Measurements from ENCODE around the gene TUT7. TPM values are rescaled to one million over a fixed set of nuclear protein-coding genes. Genes with fewer than 3 reads are reported as not detected.
"Not testable (repeated sequence)": the region's sequence is repeated elsewhere in the genome, so short reads cannot be mapped to it uniquely, and the experiment has no call there.

TUT7 gene
- total RNA-seq, 4 donors from 2014 or later: 21.5 to 50.6 (median 29.6) TPM

DNA sequence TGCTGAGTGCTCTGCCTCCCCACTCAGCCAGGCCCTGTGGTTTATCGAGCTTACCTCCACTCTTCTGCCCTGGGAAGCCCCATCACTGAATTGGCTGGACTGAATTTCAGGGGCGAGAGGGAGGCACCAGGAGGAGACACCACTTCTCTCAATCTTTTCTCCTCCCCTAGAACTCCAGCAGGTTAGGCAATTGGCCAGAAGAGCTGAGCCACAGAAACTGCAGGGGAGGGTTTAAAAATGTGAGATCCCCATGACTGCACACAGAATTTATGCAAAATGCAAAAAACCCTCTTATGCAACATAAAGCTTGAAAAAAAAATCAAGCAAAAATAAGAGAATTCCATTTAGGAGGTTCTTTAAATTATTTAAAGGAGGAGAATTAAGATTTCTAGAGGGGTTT lies 29.9 kb downstream of the TUT7 start:
- peaks cover 5 to 100% of the 10 kb centered on the region in 2 donors for H3K36me3 ChIP-seq
- TF ChIP-seq EP300 (IDR thresholded peaks at IDR 0.05) (no peak), POLR2AphosphoS5 (IDR thresholded peaks at IDR 0.05) (no peak), POLR2A (IDR thresholded peaks at IDR 0.05) (no peak)
- TF ChIP-seq, protein P1, sequence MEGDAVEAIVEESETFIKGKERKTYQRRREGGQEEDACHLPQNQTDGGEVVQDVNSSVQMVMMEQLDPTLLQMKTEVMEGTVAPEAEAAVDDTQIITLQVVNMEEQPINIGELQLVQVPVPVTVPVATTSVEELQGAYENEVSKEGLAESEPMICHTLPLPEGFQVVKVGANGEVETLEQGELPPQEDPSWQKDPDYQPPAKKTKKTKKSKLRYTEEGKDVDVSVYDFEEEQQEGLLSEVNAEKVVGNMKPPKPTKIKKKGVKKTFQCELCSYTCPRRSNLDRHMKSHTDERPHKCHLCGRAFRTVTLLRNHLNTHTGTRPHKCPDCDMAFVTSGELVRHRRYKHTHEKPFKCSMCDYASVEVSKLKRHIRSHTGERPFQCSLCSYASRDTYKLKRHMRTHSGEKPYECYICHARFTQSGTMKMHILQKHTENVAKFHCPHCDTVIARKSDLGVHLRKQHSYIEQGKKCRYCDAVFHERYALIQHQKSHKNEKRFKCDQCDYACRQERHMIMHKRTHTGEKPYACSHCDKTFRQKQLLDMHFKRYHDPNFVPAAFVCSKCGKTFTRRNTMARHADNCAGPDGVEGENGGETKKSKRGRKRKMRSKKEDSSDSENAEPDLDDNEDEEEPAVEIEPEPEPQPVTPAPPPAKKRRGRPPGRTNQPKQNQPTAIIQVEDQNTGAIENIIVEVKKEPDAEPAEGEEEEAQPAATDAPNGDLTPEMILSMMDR (IDR thresholded peaks at IDR 0.05): no peak
- H3K27me3 ChIP-seq: no peaks in the 10 kb centered on the region
- 71% methylated on average over 2 of the region's 2 CpGs; no CpG with 5 or more reads in 1 of the 2 donors for WGBS, 2 donors (ENCODE audit: low coverage in 1 of 2)
- H3K4me3 ChIP-seq: no peak overlapping the region
- H3K4me1 ChIP-seq: no peaks in the 10 kb centered on the region
- no peaks in the 10 kb centered on the region for H3K9me3 ChIP-seq
- no peak for ATAC-seq
- H3K27ac ChIP-seq: no peak overlapping the region

DNA sequence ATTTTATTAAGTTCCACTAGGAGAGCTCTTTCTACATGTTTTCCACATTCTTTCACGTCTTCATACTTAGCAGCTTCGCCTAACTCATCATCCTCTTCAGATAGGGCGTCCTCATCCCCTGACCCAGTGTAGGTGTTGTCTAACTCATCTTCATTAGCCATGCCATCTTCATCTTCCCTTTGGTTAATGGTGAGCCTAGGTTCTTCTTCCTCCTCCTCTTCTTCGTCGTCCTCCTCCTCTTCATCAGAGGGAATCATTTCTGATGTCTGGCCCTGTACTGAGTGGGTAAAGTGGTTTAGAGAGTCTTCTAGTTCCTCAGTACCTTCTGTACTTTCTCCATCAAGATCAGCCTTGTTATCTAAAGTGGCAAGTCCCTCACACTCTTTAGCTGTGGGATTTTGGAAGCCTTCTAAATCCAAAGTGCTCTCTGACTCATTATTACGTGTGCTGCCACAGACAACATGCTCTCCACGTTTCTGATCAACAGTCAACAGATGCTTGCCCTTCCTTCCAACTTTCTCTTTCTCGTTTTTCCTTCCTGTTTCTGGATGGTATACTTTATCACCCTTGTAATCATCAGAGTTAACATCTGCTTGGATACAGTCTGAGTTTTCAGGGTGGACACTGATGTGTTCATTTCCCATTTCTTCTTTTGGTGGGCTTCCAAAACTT lies 31.1 kb downstream of the TUT7 start:
- peaks cover 12 to 100% of the 10 kb centered on the region in 2 donors for H3K36me3 ChIP-seq
- no peak for ATAC-seq
- H3K27ac ChIP-seq: no peak overlapping the region
- WGBS, 2 donors (ENCODE audit: low coverage in 1 of 2): 67 to 81% methylated on average over 6 to 7 of the region's 8 CpGs
- TF ChIP-seq, protein P1 (IDR thresholded peaks at IDR 0.05): no peak
- TF ChIP-seq POLR2AphosphoS5 (IDR thresholded peaks at IDR 0.05): no peak
- no peak for TF ChIP-seq EP300 (IDR thresholded peaks at IDR 0.05)
- TF ChIP-seq POLR2A (IDR thresholded peaks at IDR 0.05): no peak
- H3K4me3 ChIP-seq: no peak overlapping the region
- no peaks in the 10 kb centered on the region for H3K9me3 ChIP-seq
- no peaks in the 10 kb centered on the region for H3K4me1 ChIP-seq
- H3K27me3 ChIP-seq: no peaks in the 10 kb centered on the region

DNA sequence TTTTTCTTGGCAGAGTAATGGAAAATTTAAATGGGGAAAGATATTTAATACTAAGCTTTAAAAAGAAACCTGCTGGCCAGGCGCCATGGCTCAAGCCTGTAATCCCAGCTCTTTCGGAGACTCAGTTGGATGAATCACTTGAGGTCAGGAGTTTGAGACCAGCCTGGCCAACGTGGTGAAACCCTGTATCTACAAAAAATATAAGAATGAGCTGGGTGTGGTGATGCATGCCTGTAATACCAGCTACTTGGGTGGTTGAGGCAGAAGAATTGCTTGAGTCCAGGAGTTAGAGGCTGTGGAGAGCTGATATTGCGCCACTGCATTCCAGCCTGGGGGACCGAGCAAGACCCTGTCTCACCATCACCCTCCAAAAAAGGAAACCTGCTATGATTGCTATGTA lies 32.8 kb downstream of the TUT7 start:
- no peaks in the 10 kb centered on the region for H3K9me3 ChIP-seq
- no peak overlapping the region for H3K27ac ChIP-seq
- H3K4me3 ChIP-seq: no peak overlapping the region
- peak; percentile 43 for ATAC-seq
- no peak for TF ChIP-seq POLR2AphosphoS5 (IDR thresholded peaks at IDR 0.05)
- TF ChIP-seq, protein P1 (IDR thresholded peaks at IDR 0.05): no peak
- no peak for TF ChIP-seq EP300 (IDR thresholded peaks at IDR 0.05)
- no peak for TF ChIP-seq POLR2A (IDR thresholded peaks at IDR 0.05)
- no peaks in the 10 kb centered on the region for H3K4me1 ChIP-seq
- 41 to 67% methylated on average over 3 to 5 of the region's 5 CpGs for WGBS, 2 donors (ENCODE audit: low coverage in 1 of 2)
- H3K36me3 ChIP-seq: peaks cover 12 to 100% of the 10 kb centered on the region in 2 donors
- H3K27me3 ChIP-seq: no peaks in the 10 kb centered on the region

DNA sequence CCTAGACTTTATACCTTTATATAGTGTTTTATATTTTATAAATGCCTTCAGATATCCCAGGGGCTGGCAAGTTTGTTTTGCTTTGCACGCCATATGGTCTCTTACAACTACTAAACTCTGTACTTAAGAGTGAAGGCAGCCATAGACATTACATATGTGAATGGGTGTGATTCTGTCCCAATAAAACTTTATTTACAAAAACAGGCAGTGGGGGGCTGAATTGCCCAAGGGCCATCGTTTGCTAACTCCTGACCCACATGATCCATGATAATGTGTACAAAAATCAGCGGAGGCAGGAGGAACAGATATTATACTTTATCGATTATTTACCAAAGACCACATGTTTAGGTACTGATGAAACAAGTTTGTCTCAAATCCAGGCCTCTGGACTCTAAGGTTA lies 36.0 kb downstream of the TUT7 start:
- no peaks in the 10 kb centered on the region for H3K9me3 ChIP-seq
- H3K4me1 ChIP-seq: no peaks in the 10 kb centered on the region
- peaks cover 7 to 100% of the 10 kb centered on the region in 2 donors for H3K36me3 ChIP-seq
- TF ChIP-seq POLR2A (IDR thresholded peaks at IDR 0.05) (no peak), EP300 (IDR thresholded peaks at IDR 0.05) (no peak)
- ATAC-seq: no peak
- no peak overlapping the region for H3K27ac ChIP-seq
- WGBS, 2 donors (ENCODE audit: low coverage in 1 of 2): 87 to 100% methylated on average over 4 of the region's 4 CpGs
- H3K4me3 ChIP-seq: no peak overlapping the region
- no peaks in the 10 kb centered on the region for H3K27me3 ChIP-seq

DNA sequence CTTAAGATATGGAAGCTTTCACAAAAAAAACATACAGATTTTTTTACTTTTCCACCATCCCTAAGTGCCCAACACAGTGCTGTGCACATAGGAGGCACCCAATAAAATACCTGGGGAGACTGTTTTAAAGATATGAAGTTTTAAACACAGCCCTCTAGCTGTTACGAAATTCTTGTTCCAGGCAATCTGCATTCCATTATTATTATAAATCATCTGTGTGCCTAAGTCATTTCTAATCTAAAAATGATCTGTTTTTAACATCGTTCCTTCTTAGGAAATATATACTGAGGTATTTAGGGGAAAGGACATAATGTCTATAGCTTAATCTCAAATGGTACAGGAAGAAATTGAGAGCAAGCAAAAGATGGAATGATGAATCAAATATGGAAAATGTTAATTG lies 39.1 kb downstream of the TUT7 start:
- peaks cover 7 to 94% of the 10 kb centered on the region in 2 donors for H3K36me3 ChIP-seq
- 31 to 51% methylated on average over 2 of the region's 2 CpGs for WGBS, 2 donors (ENCODE audit: low coverage in 1 of 2)
- no peak for ATAC-seq
- no peak overlapping the region for H3K4me3 ChIP-seq
- TF ChIP-seq POLR2A (IDR thresholded peaks at IDR 0.05) (no peak), POLR2AphosphoS5 (IDR thresholded peaks at IDR 0.05) (no peak), EP300 (IDR thresholded peaks at IDR 0.05) (no peak)
- TF ChIP-seq, protein P1 (IDR thresholded peaks at IDR 0.05): no peak
- no peak overlapping the region for H3K27ac ChIP-seq
- H3K4me1 ChIP-seq: no peaks in the 10 kb centered on the region
- no peaks in the 10 kb centered on the region for H3K27me3 ChIP-seq
- no peaks in the 10 kb centered on the region for H3K9me3 ChIP-seq

DNA sequence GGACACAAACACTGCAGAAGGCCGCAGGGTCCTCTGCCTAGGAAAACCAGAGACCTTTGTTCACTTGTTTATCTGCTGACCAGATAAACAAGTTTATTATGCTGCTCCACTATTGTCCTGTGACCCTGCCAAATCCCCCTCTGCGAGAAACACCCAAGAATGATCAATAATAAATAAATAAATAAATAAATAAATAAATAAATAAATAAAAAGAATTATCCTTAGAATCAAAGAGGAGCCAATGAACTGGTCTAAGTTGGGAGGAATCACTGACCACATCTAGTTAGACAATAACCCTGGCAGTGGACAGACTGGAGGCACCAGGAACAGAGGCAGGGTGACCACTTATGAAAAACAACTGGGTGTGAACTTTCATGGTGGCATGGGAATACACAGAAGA lies 41.3 kb downstream of the TUT7 start:
- no CpG with 5 or more reads among the region's 2 CpGs for WGBS, 2 donors (ENCODE audit: low coverage in 1 of 2)
- ATAC-seq, H3K27ac ChIP-seq, H3K4me3 ChIP-seq, H3K4me1 ChIP-seq, H3K27me3 ChIP-seq, H3K9me3 ChIP-seq: not testable (repeated sequence)
- peaks cover 0 to 94% of the 10 kb centered on the region in 2 donors for H3K36me3 ChIP-seq
